Measurements from ENCODE around the gene MBP. TPM values are rescaled to one million over a fixed set of nuclear protein-coding genes. Genes with fewer than 3 reads are reported as not detected.

MBP gene
- total and polyA plus RNA-seq, 2 donors (not counting 1 experiment from before 2014, with no cell fraction given), result 2.3 to 3.6 TPM

DNA sequence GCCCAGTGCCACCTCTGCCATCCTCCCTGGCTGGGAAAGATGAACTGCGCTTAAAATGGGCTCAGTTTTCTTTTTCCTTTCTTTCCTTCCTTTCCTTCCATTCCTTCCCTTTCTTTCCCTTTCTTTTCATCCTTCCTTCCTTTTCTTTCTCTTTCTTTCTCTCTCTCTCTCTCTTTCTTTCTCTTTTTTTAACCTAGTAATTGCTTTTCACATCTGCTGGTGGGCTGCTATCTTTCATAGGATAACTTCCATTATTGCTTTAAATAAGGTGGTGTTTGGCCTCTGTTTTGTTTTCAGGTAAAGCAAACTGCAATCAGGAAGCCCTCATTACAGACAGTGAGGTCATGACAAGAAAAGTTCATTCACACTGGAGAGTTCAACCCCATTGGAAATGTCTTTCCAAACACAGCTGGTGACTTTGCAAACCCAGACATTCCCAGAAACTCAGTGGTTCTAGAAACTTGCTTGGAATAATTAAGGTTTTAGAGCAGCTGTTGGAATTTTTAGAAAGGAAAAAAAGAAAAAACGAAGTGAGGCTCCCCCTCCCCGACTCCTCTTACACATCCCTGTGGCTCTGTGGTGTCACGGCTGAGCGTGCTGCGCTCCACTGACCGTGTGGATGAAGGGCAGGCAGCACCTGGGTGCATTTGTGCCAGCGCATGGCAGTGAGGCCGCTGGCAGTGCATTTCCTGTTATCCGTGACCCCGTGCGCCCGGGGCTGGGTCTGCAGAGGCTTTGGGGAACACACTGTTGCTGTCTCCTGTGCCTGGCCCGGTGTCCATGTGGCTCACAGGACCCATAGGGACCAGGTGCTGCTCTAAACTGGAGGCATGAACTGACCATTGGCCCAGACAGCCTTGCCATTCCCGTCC lies 76.9 kb downstream of the MBP start:
- Histone ChIP-seq H3K4me3 (replicated peaks in 1 of 4; ENCODE audit: control extremely low read depth in 1 of 4, insufficient read depth in 1 of 4, low read depth in 3 of 4, low read length in 4 of 4) (no peak overlapping the region), H4K20me1 (ENCODE audit: control insufficient read depth, extremely low read depth, insufficient read depth, low read length) (no peaks in the 10 kb centered on the region), H3K36me3 (ENCODE audit: control insufficient read depth, insufficient read depth, low read length) (no peaks in the 10 kb centered on the region), H2AFZ (ENCODE audit: low read length) (no peak overlapping the region), H3K9ac (ENCODE audit: insufficient read depth, low read length) (no peak overlapping the region), H3K79me2 (ENCODE audit: control insufficient read depth, insufficient read depth, low read length) (no peaks in the 10 kb centered on the region), H3K4me1 (ENCODE audit: control insufficient read depth, extremely low read depth, insufficient read depth, low read length) (peaks cover 8% of the 10 kb centered on the region), H3K4me2 (ENCODE audit: extremely low read depth, insufficient read depth, low read length) (no peak overlapping the region), H3K9me3 (ENCODE audit: control insufficient read depth, insufficient read depth, low read depth, low read length) (no peaks in the 10 kb centered on the region), H3K27me3 (ENCODE audit: control insufficient read depth, insufficient read depth, low read length) (no peaks in the 10 kb centered on the region), H3K27ac (ENCODE audit: insufficient read depth, low read length) (no peak overlapping the region)
- TF ChIP-seq EZH2 (IDR thresholded peaks at IDR 0.05; ENCODE audit: low read length, missing control alignments), result no peak
- TF ChIP-seq, protein P1, sequence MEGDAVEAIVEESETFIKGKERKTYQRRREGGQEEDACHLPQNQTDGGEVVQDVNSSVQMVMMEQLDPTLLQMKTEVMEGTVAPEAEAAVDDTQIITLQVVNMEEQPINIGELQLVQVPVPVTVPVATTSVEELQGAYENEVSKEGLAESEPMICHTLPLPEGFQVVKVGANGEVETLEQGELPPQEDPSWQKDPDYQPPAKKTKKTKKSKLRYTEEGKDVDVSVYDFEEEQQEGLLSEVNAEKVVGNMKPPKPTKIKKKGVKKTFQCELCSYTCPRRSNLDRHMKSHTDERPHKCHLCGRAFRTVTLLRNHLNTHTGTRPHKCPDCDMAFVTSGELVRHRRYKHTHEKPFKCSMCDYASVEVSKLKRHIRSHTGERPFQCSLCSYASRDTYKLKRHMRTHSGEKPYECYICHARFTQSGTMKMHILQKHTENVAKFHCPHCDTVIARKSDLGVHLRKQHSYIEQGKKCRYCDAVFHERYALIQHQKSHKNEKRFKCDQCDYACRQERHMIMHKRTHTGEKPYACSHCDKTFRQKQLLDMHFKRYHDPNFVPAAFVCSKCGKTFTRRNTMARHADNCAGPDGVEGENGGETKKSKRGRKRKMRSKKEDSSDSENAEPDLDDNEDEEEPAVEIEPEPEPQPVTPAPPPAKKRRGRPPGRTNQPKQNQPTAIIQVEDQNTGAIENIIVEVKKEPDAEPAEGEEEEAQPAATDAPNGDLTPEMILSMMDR (conservative IDR thresholded peaks at IDR 0.05 in 1 of 2, IDR thresholded peaks at IDR 0.05 in 1 of 2; ENCODE audit: low read depth in 1 of 2, low read length in 2 of 2), result no peak
- no peak for DNase-seq (ENCODE audit: low read depth in 2 of 2)

DNA sequence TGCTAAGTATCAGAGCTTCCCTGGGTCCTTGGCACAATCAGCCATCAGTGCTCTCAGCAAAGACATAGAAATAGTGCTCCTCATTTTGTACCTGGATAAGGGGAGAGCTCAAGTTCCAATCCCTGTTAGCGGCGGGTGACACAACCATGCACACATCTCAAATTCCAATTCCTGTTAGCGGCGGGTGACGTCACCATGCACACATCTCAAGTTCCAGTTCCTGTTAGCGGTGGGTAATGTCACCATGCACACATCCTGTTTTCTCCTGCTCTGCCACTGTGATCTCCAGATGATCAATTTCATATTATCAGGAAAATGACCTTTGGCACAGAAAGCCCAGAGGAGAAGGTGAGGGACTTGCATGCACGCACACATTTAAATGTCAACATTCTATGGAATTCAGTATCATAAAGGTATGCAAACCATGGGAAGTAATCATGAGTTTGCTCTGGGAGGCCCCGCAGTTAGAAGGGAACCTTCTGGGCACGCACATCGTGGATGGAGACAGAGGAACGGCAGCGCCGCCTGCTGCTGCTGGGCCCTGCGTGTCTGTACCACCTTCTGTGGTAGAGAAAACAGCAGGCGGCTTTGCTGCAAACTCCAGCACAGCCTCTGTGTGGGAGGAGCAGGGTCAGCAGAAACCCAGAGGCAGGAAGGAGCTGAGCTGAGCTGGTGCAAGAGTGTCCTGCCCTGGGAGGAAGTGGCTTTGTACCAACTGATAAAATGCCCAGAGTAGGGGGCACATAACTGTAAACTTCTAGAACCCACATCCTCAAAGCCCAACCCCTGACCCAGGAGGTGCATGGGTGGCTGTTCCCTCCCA lies 77.8 kb downstream of the MBP start:
- H2AFZ ChIP-seq (ENCODE audit: low read length), result no peak overlapping the region
- H3K79me2 ChIP-seq (ENCODE audit: control insufficient read depth, insufficient read depth, low read length), result no peaks in the 10 kb centered on the region
- H3K9me3 ChIP-seq (ENCODE audit: control insufficient read depth, insufficient read depth, low read depth, low read length), result no peaks in the 10 kb centered on the region
- no peak for TF ChIP-seq EZH2 (IDR thresholded peaks at IDR 0.05; ENCODE audit: low read length, missing control alignments)
- TF ChIP-seq, protein P1 (conservative IDR thresholded peaks at IDR 0.05 in 1 of 2, IDR thresholded peaks at IDR 0.05 in 1 of 2; ENCODE audit: low read depth in 1 of 2, low read length in 2 of 2), result peak; percentile 64 to 88
- no peak overlapping the region for H3K4me2 ChIP-seq (ENCODE audit: extremely low read depth, insufficient read depth, low read length)
- H3K36me3 ChIP-seq (ENCODE audit: control insufficient read depth, insufficient read depth, low read length), result no peaks in the 10 kb centered on the region
- no peaks in the 10 kb centered on the region for H3K27me3 ChIP-seq (ENCODE audit: control insufficient read depth, insufficient read depth, low read length)
- H3K4me3 ChIP-seq (replicated peaks in 1 of 4; ENCODE audit: control extremely low read depth in 1 of 4, insufficient read depth in 1 of 4, low read depth in 3 of 4, low read length in 4 of 4), result no peak overlapping the region
- H3K4me1 ChIP-seq (ENCODE audit: control insufficient read depth, extremely low read depth, insufficient read depth, low read length), result peaks cover 8% of the 10 kb centered on the region
- DNase-seq (ENCODE audit: low read depth in 2 of 2), result peak; percentile 80 to 90
- H3K9ac ChIP-seq (ENCODE audit: insufficient read depth, low read length), result no peak overlapping the region
- no peaks in the 10 kb centered on the region for H4K20me1 ChIP-seq (ENCODE audit: control insufficient read depth, extremely low read depth, insufficient read depth, low read length)
- H3K27ac ChIP-seq (ENCODE audit: insufficient read depth, low read length), result peak overlapping the region; percentile 16

DNA sequence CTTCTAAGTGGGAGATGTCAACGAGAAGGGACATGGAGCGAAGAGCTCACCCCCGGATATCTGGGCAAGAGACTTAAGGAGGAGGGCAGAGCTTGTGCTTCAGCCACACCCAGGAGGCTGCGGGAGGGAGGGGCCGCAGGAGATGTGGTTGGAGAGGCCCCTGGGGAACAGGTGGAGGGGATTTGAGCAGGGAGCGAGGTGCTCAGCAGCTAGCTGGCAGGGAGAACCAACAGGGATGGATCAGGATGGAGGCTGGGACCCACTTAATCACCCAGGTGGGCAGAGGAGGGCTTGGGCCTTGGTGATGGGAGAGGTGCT lies 78.3 kb downstream of the MBP start:
- Histone ChIP-seq H3K79me2 (ENCODE audit: control insufficient read depth, insufficient read depth, low read length) (no peaks in the 10 kb centered on the region), H4K20me1 (ENCODE audit: control insufficient read depth, extremely low read depth, insufficient read depth, low read length) (no peaks in the 10 kb centered on the region), H3K36me3 (ENCODE audit: control insufficient read depth, insufficient read depth, low read length) (no peaks in the 10 kb centered on the region), H3K4me2 (ENCODE audit: extremely low read depth, insufficient read depth, low read length) (no peak overlapping the region), H3K27ac (ENCODE audit: insufficient read depth, low read length) (peak overlapping the region; percentile 16), H2AFZ (ENCODE audit: low read length) (no peak overlapping the region), H3K27me3 (ENCODE audit: control insufficient read depth, insufficient read depth, low read length) (no peaks in the 10 kb centered on the region), H3K4me3 (replicated peaks in 1 of 4; ENCODE audit: control extremely low read depth in 1 of 4, insufficient read depth in 1 of 4, low read depth in 3 of 4, low read length in 4 of 4) (no peak overlapping the region), H3K9me3 (ENCODE audit: control insufficient read depth, insufficient read depth, low read depth, low read length) (no peaks in the 10 kb centered on the region), H3K4me1 (ENCODE audit: control insufficient read depth, extremely low read depth, insufficient read depth, low read length) (peaks cover 8% of the 10 kb centered on the region), H3K9ac (ENCODE audit: insufficient read depth, low read length) (no peak overlapping the region)
- DNase-seq (ENCODE audit: low read depth in 2 of 2), result no peak
- TF ChIP-seq EZH2 (IDR thresholded peaks at IDR 0.05; ENCODE audit: low read length, missing control alignments), result no peak
- TF ChIP-seq, protein P1 (conservative IDR thresholded peaks at IDR 0.05 in 1 of 2, IDR thresholded peaks at IDR 0.05 in 1 of 2; ENCODE audit: low read depth in 1 of 2, low read length in 2 of 2), result no peak
